Esophagus muscularis mucosa (tissue), 4 donors: ENCODE results near the gene CHRNA3.

ENCODE experiments used
- EP300 ChIP-seq: sonication (generic); formaldehyde crosslinking; IDR thresholded peaks from one replicate; pipeline ENCODE4 v1.6.1; 2017; ENCODE audit warnings: antibody characterized with exemption
- POLR2A ChIP-seq: fragments of 450-650 bp; IDR thresholded peaks from one replicate; pipeline ENCODE4 v1.6.1; 2017; ENCODE audit warnings: antibody characterized with exemption, moderate library complexity, mild to moderate bottlenecking, low read depth
- POLR2AphosphoS5 ChIP-seq, 2 donors: sonication (generic); formaldehyde crosslinking; IDR thresholded peaks; one replicate each; pipeline ENCODE4 v1.6.1; 2017; ENCODE audit warnings: antibody characterized with exemption in 2 of 2
- TF ChIP-seq, protein P1 (sequence below), 3 experiments: fragments of 200-600 bp in 2 of 3; fragments of 450-650 bp in 1 of 3; sonication (generic) in 2 of 3; IDR thresholded peaks; one replicate each; pipeline ENCODE4 v1.5.1; 2017 to 2019; ENCODE audit warnings: antibody characterized with exemption in 3 of 3, mild to moderate bottlenecking in 2 of 3, moderate library complexity in 1 of 3

DNA sequence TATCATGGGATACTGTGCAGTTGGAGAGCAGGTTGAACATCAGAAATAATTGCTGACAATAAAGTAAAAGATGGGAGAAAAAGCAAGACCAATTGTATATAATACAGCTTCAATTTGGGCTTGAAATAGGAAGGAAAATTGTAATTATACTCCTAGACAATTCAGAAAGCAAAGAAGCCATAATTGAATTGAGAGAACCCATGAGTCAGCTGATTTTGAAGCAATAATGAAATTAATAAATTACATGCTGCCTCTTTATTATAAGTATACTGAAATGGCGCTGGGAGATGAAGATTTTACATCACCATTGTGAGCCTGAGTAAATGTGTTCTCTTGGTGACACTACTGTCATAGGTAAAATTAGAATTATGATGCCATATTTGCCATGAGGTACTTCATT, 23.2 kb downstream of the CHRNA3 start:
- TF ChIP-seq POLR2A (no peak), POLR2AphosphoS5 (IDR thresholded peaks at IDR 0.05) (no peak), EP300 (no peak)
- TF ChIP-seq, protein P1, sequence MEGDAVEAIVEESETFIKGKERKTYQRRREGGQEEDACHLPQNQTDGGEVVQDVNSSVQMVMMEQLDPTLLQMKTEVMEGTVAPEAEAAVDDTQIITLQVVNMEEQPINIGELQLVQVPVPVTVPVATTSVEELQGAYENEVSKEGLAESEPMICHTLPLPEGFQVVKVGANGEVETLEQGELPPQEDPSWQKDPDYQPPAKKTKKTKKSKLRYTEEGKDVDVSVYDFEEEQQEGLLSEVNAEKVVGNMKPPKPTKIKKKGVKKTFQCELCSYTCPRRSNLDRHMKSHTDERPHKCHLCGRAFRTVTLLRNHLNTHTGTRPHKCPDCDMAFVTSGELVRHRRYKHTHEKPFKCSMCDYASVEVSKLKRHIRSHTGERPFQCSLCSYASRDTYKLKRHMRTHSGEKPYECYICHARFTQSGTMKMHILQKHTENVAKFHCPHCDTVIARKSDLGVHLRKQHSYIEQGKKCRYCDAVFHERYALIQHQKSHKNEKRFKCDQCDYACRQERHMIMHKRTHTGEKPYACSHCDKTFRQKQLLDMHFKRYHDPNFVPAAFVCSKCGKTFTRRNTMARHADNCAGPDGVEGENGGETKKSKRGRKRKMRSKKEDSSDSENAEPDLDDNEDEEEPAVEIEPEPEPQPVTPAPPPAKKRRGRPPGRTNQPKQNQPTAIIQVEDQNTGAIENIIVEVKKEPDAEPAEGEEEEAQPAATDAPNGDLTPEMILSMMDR (IDR thresholded peaks at IDR 0.05) = no peak
